Thoracic aorta (tissue), 2 donors: ENCODE measurements around the gene KLK15. TPM values are rescaled to one million over a fixed set of nuclear protein-coding genes. Genes with fewer than 3 reads are reported as not detected.

Experiments used
- ATAC-seq: fragments of 150-250 bp; one replicate; pipeline ENCODE4 v1.8.0; 2017; ENCODE audit warnings: low read depth; ENCODE audit not compliant: insufficient number of reproducible peaks, low FRiP score
- DNase-seq: peaks from one replicate; pipeline ENCODE4 v3.0.0-alpha.2; 2020; ENCODE audit warnings: low spot score
- H3K27ac ChIP-seq, 2 donors: fragments of 200-600 bp; sonication (generic); 1 replicate in 1 of 2; 2 replicates in 1 of 2; pipeline ENCODE4 v1.5.1; 2016; ENCODE audit warnings: mild to moderate bottlenecking in 2 of 2, moderate library complexity in 2 of 2
- H3K27me3 ChIP-seq: fragments of 200-600 bp; sonication (generic); replicated peaks from 2 replicates; pipeline ENCODE4 v1.6.0; 2016; ENCODE audit warnings: mild to moderate bottlenecking; ENCODE audit not compliant: insufficient read depth
- H3K36me3 ChIP-seq: fragments of 200-600 bp; sonication (generic); one replicate; pipeline ENCODE4 v1.5.1; 2016
- H3K4me1 ChIP-seq, 2 donors: fragments of 200-600 bp; sonication (generic); 1 replicate in 1 of 2; 2 replicates in 1 of 2; pipeline versions ENCODE4 v1.5.1 to v1.6.0; 2016; ENCODE audit warnings: low read depth in 2 of 2, mild to moderate bottlenecking in 1 of 2; ENCODE audit not compliant: control insufficient read depth in 1 of 2
- H3K4me3 ChIP-seq: fragments of 200-600 bp; sonication (generic); 2 replicates; pipeline ENCODE4 v1.5.1; 2016; ENCODE audit warnings: mild to moderate bottlenecking
- H3K9me3 ChIP-seq: fragments of 200-600 bp; sonication (generic); 2 replicates; pipeline ENCODE4 v1.5.1; 2016
- CTCF ChIP-seq: fragments of 200-600 bp; sonication (generic); IDR thresholded peaks from one replicate; pipeline ENCODE4 v1.5.1; 2019; ENCODE audit warnings: antibody characterized with exemption
- total RNA-seq, 2 donors: library from RNA; depleted of rRNA; stranded (reverse); fragments of >200 nt; gene quantifications; one replicate each; pipeline versions ENCODE4 v1.1.0 to v1.2.3, GENCODE V29; 2016

The KLK15 gene
- total RNA-seq, 2 donors from 2014 or later: not detected

GRCh38 chr19:50876456-50876855 lies 43.1 kb upstream of the KLK15 start:
- Histone ChIP-seq H3K9me3 (no peaks in the 10 kb centered on the region), H3K4me3 (no peak overlapping the region), H3K27ac (no peak overlapping the region), H3K4me1 (no peaks in the 10 kb centered on the region), H3K36me3 (no peaks in the 10 kb centered on the region), H3K27me3 (no peaks in the 10 kb centered on the region)
- DNase-seq (no peak), ATAC-seq (no peak)
- no peak for TF ChIP-seq CTCF

- H3K36me3 ChIP-seq: no peaks in the 10 kb centered on the region
- H3K27ac ChIP-seq: no peak overlapping the region
- no peak for TF ChIP-seq CTCF
- ATAC-seq (no peak), DNase-seq (no peak)
- no peaks in the 10 kb centered on the region for H3K9me3 ChIP-seq
- no peak overlapping the region for H3K4me3 ChIP-seq
- no peaks in the 10 kb centered on the region for H3K27me3 ChIP-seq
- H3K4me1 ChIP-seq: no peaks in the 10 kb centered on the region
These were observed 42.5 kb upstream of the KLK15 start for GRCh38 chr19:50875795-50876422.

GRCh38 chr19:50874211-50874610 lies 40.8 kb upstream of the KLK15 start:
- Histone ChIP-seq H3K4me1 (no peaks in the 10 kb centered on the region), H3K36me3 (no peaks in the 10 kb centered on the region), H3K27me3 (no peaks in the 10 kb centered on the region), H3K4me3 (no peak overlapping the region), H3K9me3 (no peaks in the 10 kb centered on the region), H3K27ac (no peak overlapping the region)
- ATAC-seq: no peak
- no peak for TF ChIP-seq CTCF
- no peak for DNase-seq

GRCh38 chr19:50873056-50873455 lies 39.7 kb upstream of the KLK15 start, which contains the start of gene KLK2:
Gene KLK2, plus strand, starts transcription at chr19:50873439. Its CDS starts 35 bp downstream, at chr19:50873474.
- H3K36me3 ChIP-seq: no peaks in the 10 kb centered on the region
- H3K4me1 ChIP-seq: no peaks in the 10 kb centered on the region
- DNase-seq: no peak
- no peaks in the 10 kb centered on the region for H3K9me3 ChIP-seq
- no peak within 1 kb of the TSS for H3K4me3 ChIP-seq
- ATAC-seq: no peak
- H3K27ac ChIP-seq: no peak within 1 kb of the TSS
- no peak for TF ChIP-seq CTCF
- no peaks in the 10 kb centered on the region for H3K27me3 ChIP-seq

GRCh38 chr19:50870417-50871089 lies 37.2 kb upstream of the KLK15 start:
- TF ChIP-seq CTCF: no peak
- H3K27me3 ChIP-seq: no peaks in the 10 kb centered on the region
- no peak for DNase-seq

More at GRCh38 chr19:50870417-50871089, 37.2 kb upstream of the KLK15 start:
- Histone ChIP-seq H3K27ac (no peak overlapping the region), H3K4me3 (no peak overlapping the region), H3K36me3 (no peaks in the 10 kb centered on the region), H3K9me3 (no peaks in the 10 kb centered on the region), H3K4me1 (no peaks in the 10 kb centered on the region)
- no peak for ATAC-seq
